ENCODE measurements around the gene CUEDC2.

The CUEDC2 gene

GRCh38 chr10:102409604-102410428, 22.6 kb downstream of the CUEDC2 start:
- no peak for DNase-seq (ENCODE audit: low read depth in 2 of 2)

DNA sequence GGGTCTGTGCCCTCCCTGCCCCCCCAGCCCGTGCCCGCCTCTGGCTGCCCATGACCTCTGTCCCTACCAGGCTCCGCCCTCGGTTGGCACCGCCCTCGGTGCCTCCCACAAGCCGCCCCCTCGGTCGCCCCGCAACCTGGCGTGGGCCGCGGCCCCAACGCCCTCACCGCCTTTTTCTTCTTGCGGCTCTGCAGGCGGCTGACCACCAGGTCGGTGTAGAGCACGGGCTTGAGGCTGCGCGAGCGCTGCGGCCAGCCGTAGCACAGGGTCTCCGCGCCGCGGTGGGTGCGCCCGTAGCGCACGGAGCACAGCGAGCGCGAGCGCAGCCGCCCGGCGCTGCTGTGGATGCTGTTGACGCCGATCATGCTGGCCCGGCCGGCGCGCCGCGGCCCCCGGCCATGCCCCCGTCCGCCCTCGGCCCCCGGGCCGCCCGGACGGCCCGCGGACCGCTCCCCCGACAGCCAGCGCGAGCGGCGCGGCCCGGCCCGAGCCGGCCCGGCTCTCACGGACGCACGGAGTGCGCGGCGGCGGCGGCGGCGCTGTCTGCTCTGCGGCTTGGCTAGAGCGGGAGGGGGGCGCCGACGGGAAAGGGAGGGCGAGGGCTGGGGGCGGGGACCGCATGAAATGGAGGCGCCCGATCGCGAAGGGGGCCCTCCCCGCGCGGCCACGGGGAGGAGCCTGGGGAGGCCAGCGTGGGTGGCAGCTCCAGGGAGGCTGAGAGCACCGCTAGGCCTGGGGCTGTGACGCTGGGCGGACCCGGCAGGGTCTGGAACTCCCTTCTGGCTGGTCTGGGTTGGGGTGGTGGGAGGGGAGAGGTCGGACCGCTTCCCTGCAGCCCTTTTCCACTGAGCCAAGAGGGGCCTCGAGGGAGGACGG, 23.4 kb downstream of the CUEDC2 start:
- DNase-seq (ENCODE audit: low read depth in 2 of 2): peak; percentile 48 to 60

GRCh38 chr10:102408131-102408727, 24.1 kb downstream of the CUEDC2 start:
- no peak for DNase-seq (ENCODE audit: low read depth in 2 of 2)

GRCh38 chr10:102407425-102408130, 24.8 kb downstream of the CUEDC2 start:
- DNase-seq (ENCODE audit: low read depth in 2 of 2): no peak

DNA sequence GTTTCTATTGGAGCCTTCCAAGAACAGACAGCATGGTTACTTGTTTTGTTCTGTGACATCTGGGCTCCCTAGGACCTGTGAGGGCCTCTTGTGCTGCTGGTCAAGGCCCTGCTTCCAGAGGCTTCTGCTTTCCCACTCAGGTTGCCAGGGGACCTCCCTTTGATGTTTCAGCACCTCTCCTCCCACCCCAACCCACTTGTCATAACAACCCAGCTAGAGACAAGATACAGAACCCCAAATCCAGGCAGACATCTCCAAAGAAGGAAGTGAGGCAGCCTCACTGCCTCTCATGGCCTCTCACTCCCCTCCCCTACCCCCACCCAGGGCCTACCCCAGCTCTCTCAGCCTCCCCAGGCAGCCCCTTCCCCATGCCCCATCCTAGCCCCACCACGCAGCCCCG, 25.6 kb downstream of the CUEDC2 start:
- no peak for DNase-seq (ENCODE audit: low read depth in 2 of 2)

DNA sequence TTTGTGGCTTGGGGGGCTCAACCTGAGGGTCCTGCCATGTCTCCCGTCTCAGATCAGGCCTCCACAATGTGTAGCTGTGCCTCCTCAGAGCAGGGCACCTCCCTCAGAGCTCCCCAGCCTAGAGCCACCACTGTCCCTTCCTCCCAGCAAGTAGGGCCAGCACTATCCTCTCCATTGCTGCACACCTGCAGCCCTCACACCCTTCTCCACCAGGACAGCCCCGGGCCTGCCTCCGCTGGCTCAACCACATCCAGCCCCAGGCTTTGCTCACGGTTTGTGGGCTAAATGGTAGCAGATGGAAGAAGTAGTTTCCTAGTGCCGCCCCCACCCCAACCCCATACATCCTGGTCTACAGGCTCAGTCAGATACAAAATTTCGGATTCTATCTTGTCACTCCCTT, 26.7 kb downstream of the CUEDC2 start:
- DNase-seq (ENCODE audit: low read depth in 2 of 2): no peak

- no peak for DNase-seq (ENCODE audit: low read depth in 2 of 2)
Observed at GRCh38 chr10:102405108-102405571, 27.2 kb downstream of the CUEDC2 start.

GRCh38 chr10:102404361-102405107, 27.8 kb downstream of the CUEDC2 start:
- no peak for DNase-seq (ENCODE audit: low read depth in 2 of 2)

DNA sequence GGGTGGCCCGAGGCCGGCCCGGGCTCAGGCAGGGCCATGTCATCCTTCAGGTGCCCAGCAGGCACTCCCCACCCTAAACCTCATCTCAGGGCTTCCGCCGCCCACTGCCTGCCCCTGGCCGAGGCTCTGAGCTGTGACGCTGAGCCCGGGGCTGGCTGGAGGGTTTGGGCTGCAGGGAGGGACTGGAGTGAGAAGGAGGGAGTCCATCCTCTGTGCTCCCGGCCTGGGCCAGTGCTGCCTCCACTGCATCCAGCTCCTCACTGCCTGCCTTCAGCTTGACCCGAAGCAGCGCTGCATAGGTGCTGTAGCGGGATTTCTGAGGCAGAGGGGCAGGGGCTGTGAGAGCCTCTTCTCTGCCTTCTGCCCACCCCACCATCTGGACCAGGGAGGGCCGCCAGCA, 29.3 kb downstream of the CUEDC2 start:
- no peak for DNase-seq (ENCODE audit: low read depth in 2 of 2)

GRCh38 chr10:102402512-102402896, 29.9 kb downstream of the CUEDC2 start:
- no peak for DNase-seq (ENCODE audit: low read depth in 2 of 2)

- DNase-seq (ENCODE audit: low read depth in 2 of 2): no peak
Observed at GRCh38 chr10:102401735-102402511, 30.5 kb downstream of the CUEDC2 start.

DNA sequence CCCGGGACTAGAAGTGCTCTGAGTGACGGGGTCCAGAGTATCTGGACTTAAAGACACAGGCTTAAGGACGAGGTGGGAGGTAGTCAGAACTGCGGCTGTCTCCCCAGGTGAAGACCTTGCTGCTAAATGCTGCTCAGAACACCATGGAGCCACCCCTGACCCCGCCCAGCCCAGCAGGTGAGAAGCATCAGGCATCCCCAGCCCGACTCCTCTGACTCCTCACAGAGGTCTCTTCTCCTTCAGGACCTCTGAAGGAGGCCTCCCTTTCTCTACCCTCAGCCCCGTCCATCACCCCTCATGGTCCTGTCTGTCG, 31.1 kb downstream of the CUEDC2 start:
- DNase-seq (ENCODE audit: low read depth in 2 of 2): no peak

- no peak for DNase-seq (ENCODE audit: low read depth in 2 of 2)
Observed at GRCh38 chr10:102400598-102401341, 31.6 kb downstream of the CUEDC2 start.

DNA sequence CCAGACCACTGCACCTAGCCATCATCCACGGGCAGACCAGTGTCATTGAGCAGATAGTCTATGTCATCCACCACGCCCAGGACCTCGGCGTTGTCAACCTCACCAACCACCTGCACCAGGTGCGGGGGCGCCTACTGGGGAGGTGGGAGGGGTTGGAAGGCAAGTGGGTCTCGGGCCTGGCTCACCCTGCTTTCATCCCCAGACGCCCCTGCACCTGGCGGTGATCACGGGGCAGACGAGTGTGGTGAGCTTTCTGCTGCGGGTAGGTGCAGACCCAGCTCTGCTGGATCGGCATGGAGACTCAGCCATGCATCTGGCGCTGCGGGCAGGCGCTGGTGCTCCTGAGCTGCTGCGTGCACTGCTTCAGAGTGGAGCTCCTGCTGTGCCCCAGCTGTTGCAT, 32.3 kb downstream of the CUEDC2 start:
- no peak for DNase-seq (ENCODE audit: low read depth in 2 of 2)

- DNase-seq (ENCODE audit: low read depth in 2 of 2): peak; percentile 74 to 78
Observed at GRCh38 chr10:102399217-102400021, 33.0 kb downstream of the CUEDC2 start.

DNA sequence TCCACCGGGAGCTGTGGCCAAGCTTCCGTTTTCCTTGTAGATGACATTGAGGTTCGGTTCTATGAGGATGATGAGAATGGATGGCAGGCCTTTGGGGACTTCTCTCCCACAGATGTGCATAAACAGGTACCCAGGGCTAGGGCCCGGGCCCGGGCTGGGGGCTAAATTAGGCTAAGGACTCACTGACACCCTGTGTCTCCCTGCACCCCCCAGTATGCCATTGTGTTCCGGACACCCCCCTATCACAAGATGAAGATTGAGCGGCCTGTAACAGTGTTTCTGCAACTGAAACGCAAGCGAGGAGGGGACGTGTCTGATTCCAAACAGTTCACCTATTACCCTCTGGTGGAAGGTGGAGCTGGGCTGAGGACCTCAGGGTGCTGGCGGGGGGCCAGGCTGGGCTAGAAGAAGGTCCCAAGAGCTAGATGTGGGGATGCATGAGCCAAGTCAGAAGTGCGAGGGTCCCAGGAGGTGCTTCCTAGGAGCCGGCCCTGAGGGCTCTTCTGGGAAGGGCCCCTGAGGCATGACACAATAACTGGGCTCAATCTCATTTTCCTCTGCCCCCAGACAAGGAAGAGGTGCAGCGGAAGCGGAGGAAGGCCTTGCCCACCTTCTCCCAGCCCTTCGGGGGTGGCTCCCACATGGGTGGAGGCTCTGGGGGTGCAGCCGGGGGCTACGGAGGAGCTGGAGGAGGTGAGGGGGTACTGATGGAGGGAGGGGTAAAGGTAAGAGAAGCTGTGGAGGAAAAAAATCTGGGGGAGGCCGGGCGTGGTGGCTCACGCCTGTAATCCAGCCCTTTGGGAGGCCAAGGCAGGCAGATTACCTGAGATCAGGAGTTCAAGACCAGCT, 34.0 kb downstream of the CUEDC2 start:
- no peak for DNase-seq (ENCODE audit: low read depth in 2 of 2)

GRCh38 chr10:102397222-102398171, 34.9 kb downstream of the CUEDC2 start:
- DNase-seq (ENCODE audit: low read depth in 2 of 2): no peak
